HG02870 (cell line): ENCODE data around the gene UBE2D1.
A peak's percentile ranks its signal among the peaks of the same experiment; 100 is the strongest.

Experiments used
- ATAC-seq: cut with Tn5 transposase; IDR thresholded peaks from one replicate; pipeline ENCODE4 v1.9.1; 2021; ENCODE audit warnings: mild to moderate bottlenecking, moderate library complexity; ENCODE audit not compliant: unreplicated experiment

UBE2D1 gene

DNA sequence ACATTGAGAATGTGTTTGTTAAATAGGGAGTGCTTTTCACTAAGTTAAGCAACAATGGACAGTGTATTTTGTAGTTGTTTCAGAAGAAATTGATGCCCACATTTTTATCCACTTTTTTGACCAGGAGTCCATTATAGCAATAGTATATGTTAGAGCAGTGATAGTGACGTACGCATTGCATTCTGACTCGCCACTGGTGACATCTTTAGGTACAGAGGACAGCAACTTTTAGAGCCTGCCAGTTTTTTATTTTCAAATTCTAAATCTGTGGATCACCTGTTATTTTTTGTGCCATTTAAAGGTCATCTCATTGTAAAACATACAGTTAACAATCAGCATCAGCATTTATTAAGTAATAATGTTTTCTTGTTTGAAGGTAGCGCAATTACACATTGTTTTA, 1.4 kb downstream of the UBE2D1 start:
- ATAC-seq: no peak

DNA sequence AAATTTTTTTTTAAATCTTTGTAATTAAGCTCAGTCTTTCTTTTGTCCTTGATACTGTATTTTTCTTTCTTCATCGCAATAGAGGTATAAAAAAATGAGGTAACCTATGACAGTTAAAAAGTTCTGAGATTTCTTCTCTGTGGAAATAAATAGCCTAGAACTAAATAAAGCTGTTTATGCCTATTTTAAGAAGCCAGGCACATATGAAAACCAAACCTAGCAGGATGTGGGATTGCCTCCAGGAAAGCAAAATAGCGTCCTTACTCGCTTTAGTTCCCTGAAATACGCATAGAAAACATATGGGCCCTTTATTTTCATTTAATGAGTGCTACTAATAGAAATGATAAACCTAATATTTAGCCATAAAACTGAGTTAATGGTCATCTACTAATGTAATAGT, 6.6 kb downstream of the UBE2D1 start:
- ATAC-seq: no peak

GRCh38 chr10:58341947-58342346, 7.1 kb downstream of the UBE2D1 start:
- peak; percentile 61 for ATAC-seq

- no peak for ATAC-seq
These were observed 13.2 kb downstream of the UBE2D1 start for GRCh38 chr10:58347967-58348366.

- ATAC-seq: no peak
These were observed 13.8 kb downstream of the UBE2D1 start for GRCh38 chr10:58348571-58349033.

GRCh38 chr10:58350023-58350422, 15.2 kb downstream of the UBE2D1 start:
- ATAC-seq: no peak

DNA sequence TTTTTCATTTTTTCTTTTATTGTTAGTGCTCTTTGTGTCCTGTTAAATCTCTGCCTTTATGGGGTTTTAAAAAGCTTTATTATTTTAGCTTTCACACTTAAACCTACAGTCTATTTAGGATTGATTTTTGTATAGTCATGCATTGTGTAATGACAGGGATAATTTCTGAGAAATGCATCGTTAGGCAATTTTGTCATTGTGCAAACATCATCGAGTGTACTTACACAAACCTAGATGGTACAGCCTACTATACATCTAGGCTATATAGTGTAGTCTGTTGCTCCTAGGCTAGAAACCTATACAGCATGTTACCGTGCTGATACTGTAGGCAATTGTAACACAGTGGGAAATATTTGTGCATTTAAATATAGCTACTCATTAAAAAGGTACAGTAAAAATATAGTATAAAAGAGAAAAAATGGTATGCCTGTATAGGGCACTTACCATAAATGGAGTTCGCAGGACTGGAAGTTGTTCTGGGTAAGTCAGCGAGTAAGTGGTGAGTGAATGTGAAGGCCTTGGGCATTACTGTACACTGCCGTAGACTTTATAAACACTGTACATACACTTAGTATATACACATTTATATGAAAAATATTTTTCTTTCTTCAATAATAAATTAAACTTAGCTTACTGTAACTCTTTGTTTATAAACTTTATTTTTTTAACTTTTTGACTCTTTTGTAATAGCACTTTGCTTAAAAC, 16.0 kb downstream of the UBE2D1 start:
- ATAC-seq: no peak

- ATAC-seq: no peak
These were observed 17.1 kb downstream of the UBE2D1 start for GRCh38 chr10:58351616-58352578.

- ATAC-seq: no peak
These were observed 18.3 kb downstream of the UBE2D1 start for GRCh38 chr10:58352956-58353610.

GRCh38 chr10:58356756-58357155, 21.9 kb downstream of the UBE2D1 start:
- no peak for ATAC-seq

DNA sequence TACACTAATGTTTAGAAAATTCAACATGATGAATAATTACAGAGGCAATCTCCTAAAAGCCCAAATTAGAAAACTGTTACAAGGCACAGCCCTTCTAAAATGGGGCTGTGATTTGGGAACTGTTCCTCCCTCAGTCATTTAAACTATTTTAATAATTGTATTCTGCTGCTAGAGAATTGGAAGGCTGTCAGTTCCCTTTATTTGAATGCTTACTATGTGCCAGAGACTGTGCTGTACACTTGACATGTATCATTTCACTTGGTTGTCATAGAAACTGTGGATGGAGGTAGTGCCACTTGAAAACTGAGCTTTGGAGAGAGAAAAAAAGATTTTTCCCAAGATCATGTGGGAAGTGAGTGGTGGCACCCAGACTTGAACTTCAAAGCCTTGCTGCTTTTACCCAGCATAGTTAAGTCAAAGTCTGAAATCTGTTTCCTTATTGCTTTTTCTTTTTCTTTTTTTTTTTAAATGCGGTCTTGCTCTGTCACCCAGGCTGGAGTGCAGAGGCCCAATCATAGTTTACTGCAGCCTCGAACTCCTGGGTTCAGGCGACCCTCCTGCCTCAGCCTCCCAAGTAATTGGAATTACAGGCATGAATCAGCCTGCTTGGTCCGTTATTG, 23.6 kb downstream of the UBE2D1 start:
- no peak for ATAC-seq

- no peak for ATAC-seq
These were observed 24.1 kb downstream of the UBE2D1 start for GRCh38 chr10:58358947-58359346.

DNA sequence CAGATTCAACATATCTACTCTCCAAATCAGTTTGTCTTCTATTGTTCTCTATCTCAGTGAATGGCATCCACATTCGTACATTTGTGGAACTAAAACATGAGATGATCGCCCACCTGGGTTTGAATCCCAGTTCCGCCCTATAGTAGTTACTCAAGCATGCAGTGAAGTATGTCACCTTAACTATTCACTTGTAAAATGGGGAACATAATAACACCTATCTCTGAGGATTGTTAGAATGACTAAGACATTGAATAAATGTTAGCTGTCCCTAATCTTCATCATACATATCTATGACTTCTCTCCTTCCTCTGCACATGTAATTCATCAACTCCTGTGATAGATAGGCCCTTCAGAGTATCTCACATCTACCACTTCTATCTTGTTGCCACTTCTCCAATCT, 24.7 kb downstream of the UBE2D1 start:
- no peak for ATAC-seq

- no peak for ATAC-seq
These were observed 25.7 kb downstream of the UBE2D1 start for GRCh38 chr10:58360412-58361004.

DNA sequence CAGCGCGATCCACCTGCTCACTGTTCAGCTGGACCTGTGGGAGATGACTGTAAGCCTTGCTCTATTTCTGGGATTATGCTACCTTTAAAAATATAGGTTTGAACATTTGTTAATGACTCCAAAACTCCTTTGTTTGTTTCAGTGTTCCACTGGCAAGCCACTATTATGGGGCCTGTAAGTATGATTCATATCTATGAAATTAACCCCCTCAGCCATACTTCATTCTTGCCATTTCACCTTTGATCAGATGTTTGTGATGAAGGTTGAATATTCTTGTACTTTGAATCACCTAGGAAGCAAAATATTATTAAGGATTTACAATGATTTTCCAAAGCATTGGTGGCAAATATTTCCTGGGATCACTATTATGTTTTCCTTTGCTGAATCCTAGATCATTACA, 26.5 kb downstream of the UBE2D1 start:
- no peak for ATAC-seq

DNA sequence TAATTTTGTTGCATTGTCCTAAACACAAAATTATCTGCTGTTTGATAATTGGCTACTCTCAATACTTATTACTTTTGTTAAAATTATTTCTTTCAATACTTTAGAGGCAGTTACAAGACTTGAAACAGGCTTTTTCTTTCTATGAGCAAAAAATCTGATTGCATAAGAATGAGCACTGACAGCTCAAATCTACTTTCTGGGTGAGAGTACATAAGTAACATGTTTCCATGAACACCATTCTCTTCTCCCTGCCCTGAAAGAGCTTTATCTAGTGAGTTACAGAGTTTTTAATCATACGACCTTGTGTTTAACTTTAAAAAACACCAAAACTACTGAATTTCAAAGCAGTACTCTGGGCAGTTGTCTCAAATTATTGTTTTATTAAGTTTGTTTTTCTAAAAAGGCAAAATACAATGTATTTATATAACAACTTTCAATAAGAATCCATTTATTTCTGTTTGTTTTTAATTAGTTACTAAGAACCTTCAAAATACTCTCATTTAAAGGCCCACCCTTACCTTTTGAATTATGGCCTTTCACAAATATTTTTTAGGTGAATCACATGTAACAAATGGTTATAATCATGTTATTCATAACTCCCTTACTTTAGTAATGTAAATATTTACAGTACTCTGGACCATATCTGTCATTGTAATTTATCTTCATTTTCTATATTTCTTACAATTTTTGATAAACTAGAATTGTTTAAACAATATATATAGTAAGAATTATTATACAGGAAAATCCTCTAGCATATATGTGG, 27.4 kb downstream of the UBE2D1 start:
- no peak for ATAC-seq

DNA sequence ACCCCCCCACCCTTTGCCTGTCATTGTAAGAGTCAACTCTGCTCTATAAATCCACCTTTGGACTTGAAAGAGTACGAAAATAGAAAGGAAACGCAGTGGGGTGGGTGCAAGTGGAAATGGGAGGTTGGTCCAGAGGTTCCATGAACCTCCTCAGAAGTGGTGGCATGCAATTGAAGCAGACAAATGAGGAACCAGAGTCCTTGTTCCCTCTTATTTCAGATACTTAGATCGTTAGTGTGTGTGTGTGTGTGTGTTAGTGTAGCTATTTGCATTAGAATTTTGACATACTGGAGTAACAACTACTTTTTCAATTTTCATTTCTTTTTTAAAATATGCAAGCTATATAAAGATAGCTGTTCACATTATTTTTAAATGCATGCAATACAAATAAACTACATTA, 32.3 kb downstream of the UBE2D1 start:
- no peak for ATAC-seq

- no peak for ATAC-seq
These were observed 36.7 kb downstream of the UBE2D1 start for GRCh38 chr10:58371473-58371872.

DNA sequence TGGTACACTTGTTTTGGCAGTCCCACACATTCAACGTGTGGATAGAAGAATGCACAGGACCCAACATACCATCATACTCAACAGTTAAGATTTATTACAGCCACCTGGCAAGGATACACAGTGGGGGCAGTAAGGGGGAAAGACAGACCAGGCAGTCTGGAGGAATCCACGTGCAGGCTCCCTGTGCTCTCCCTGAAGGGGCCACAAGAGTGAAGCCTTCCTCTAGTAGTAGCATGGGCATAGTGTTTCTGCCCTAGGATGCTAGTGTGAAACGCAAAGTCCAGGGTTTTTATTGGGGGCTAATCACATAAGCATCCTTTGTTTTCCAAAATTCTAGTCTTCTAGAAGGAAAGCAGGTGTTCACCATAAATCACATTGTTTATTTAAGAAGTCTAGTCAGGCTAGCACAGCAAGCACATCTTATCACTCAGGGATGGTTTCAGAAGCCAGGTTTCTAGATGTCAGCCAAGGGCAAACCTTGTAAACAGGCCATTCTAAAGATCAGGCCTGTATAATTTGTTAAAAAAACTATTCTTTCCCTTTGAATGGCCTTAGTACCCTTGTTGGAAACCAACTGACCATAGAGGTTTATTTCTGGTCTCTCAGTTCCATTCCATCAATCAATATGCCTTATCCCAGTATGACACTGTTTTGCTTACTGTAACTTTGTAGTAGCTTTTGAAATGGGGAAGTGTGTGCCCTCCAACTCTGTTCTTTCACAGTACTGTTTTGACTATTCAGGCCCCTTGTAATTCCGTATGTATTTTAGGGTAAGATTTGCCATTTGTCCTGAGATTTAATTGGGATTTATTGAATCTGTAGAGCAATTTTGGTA, 38.0 kb downstream of the UBE2D1 start:
- peak; percentile 81 for ATAC-seq
